Esophagus (tissue), 2 donors: ENCODE data around the gene SLC16A9. TPM values are rescaled to one million over a fixed set of nuclear protein-coding genes. Genes with fewer than 3 reads are reported as not detected.

Experiments
- H3K27ac ChIP-seq, 2 donors: one replicate each; pipeline ENCODE4 v1.5.1; 2013; ENCODE audit warnings: low read depth in 2 of 2, mild to moderate bottlenecking in 2 of 2, inconsistent platforms in 1 of 2, low read length in 1 of 2, moderate library complexity in 1 of 2
- H3K27me3 ChIP-seq, 2 donors: one replicate each; pipeline ENCODE4 v1.6.1; 2013; ENCODE audit warnings: low read length in 2 of 2, control low read depth in 1 of 2, mild to moderate bottlenecking in 1 of 2; ENCODE audit not compliant: insufficient read depth in 2 of 2, control insufficient read depth in 1 of 2
- H3K36me3 ChIP-seq, 2 donors: one replicate each; pipeline ENCODE4 v1.6.1; 2013; ENCODE audit warnings: low read length in 1 of 2; ENCODE audit not compliant: control insufficient read depth in 2 of 2, insufficient read depth in 2 of 2
- H3K4me1 ChIP-seq, 2 donors: one replicate each; pipeline ENCODE4 v1.6.1; 2013; ENCODE audit warnings: low read length in 1 of 2; ENCODE audit not compliant: control insufficient read depth in 2 of 2, insufficient read depth in 2 of 2
- H3K4me3 ChIP-seq, 2 donors: one replicate each; pipeline ENCODE4 v1.5.1; 2013; ENCODE audit warnings: low read length in 2 of 2, mild to moderate bottlenecking in 2 of 2, low read depth in 1 of 2, moderate library complexity in 1 of 2
- H3K9me3 ChIP-seq, 2 donors: one replicate each; pipeline ENCODE4 v1.6.1; 2013; ENCODE audit warnings: mild to moderate bottlenecking in 2 of 2, low read depth in 1 of 2, low read length in 1 of 2, moderate library complexity in 1 of 2; ENCODE audit not compliant: control insufficient read depth in 2 of 2, insufficient read depth in 1 of 2
- WGBS, 2 donors: extraction: QIAGEN DNeasy Blood & Tissue Kit; methylation state at CpG; one replicate each; pipeline ENCODE4 v1.1.7; 2013; 5-methylcytosine and 5-hydroxymethylcytosine counted together
- polyA plus RNA-seq, 2 donors: library from polyadenylated mRNA; stranded (reverse); fragments of 200-250 nt; gene quantifications; one replicate each; pipeline ENCODE4 v1.2.3, GENCODE V29; 2013
- donor health status: healthy with polysubstance abuse.
- donor health status: Bipolar disorder and iron deficiency.

SLC16A9 gene, protein sequence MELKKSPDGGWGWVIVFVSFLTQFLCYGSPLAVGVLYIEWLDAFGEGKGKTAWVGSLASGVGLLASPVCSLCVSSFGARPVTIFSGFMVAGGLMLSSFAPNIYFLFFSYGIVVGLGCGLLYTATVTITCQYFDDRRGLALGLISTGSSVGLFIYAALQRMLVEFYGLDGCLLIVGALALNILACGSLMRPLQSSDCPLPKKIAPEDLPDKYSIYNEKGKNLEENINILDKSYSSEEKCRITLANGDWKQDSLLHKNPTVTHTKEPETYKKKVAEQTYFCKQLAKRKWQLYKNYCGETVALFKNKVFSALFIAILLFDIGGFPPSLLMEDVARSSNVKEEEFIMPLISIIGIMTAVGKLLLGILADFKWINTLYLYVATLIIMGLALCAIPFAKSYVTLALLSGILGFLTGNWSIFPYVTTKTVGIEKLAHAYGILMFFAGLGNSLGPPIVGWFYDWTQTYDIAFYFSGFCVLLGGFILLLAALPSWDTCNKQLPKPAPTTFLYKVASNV
- polyA plus RNA-seq: 1 to 10 TPM; 4.9 to 6.8 TPM

DNA sequence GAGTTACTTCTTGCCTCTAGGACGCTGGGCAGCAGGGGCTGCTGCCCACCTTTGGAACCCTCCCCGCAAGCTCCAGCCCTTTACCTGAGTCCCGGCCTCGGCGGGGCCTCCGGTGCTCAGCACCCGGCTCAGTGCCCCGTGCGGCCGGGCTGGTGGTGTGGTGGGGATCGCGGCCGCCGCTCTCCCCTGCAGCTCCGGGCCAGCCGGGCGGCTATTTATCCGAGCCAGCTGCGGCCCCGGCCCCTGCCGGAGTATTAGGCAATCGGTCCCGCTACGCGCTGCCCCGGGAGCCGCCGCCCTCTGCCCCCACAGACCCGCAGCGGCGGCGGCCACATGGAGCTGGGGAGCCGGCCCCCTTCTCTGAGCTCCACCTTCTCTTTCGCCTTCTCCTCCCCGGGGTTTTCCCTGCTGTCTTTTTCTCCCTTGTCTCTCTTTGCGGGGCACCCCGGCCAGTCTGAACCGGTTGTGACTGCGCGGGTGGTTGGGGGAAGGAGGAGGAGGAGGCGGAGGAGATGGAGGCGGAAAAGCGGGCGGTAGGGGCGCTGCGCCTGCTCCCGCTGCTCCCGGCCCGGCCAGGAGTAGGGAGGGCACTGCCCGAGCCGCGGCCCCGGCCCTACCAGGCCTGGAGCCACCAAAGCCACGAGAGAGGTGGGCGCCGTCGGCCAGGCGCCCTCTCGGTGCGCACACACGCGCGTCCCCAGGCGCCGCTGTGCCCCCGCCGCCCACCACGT lies at the start of gene SLC16A9:
Gene SLC16A9 (minus strand): TSS at position 456 of the 731 bp plus-strand sequence. CDS start 25,559 bp downstream, outside the sequence.
- peaks cover 5% of the 10 kb centered on the region in 2 donors for H3K4me1 ChIP-seq
- H3K27me3 ChIP-seq: peaks cover 0 to 6% of the 10 kb centered on the region in 2 donors
- peak within 1 kb of the TSS; percentile 63 to 65 for H3K4me3 ChIP-seq
- no peaks in the 10 kb centered on the region for H3K36me3 ChIP-seq
- peak within 1 kb of the TSS in 1 of 2 donors; percentile 27 for H3K27ac ChIP-seq
- H3K9me3 ChIP-seq: no peaks in the 10 kb centered on the region
- 1% methylated on average over 60 to 68 of the region's 68 CpGs for WGBS, 2 donors

DNA sequence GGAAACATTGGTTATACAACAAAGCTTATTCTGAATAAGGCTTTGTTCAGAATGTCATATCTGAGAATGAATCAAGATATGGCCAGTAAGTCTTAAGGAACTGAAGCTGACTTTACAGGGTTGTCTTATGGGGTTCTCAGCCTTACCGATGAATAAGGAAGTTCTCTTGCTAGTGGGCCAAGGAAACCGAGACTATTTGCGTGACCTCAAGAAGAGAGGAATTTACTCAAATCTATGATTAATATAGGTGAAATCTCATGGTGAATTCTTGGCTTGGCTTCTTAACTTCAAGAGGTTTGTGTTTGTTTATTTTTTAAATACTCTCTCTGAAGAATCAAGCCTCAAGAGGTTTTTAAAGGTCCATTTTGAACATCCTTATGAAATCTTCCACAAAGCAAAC lies 48.3 kb upstream of the SLC16A9 start:
- no peaks in the 10 kb centered on the region for H3K9me3 ChIP-seq
- H3K4me3 ChIP-seq: no peak overlapping the region
- H3K27ac ChIP-seq: no peak overlapping the region
- WGBS, 2 donors: 64 to 82% methylated on average over 3 of the region's 3 CpGs
- H3K36me3 ChIP-seq: no peaks in the 10 kb centered on the region
- no peaks in the 10 kb centered on the region for H3K27me3 ChIP-seq
- no peaks in the 10 kb centered on the region for H3K4me1 ChIP-seq

- Histone ChIP-seq H3K27me3 (no peaks in the 10 kb centered on the region), H3K36me3 (no peaks in the 10 kb centered on the region), H3K4me3 (no peak overlapping the region), H3K4me1 (no peaks in the 10 kb centered on the region), H3K9me3 (no peaks in the 10 kb centered on the region), H3K27ac (no peak overlapping the region)
- WGBS, 2 donors: 91 to 92% methylated on average over 4 of the region's 4 CpGs
These were observed 45.3 kb upstream of the SLC16A9 start for GRCh38 chr10:59754951-59755350.

DNA sequence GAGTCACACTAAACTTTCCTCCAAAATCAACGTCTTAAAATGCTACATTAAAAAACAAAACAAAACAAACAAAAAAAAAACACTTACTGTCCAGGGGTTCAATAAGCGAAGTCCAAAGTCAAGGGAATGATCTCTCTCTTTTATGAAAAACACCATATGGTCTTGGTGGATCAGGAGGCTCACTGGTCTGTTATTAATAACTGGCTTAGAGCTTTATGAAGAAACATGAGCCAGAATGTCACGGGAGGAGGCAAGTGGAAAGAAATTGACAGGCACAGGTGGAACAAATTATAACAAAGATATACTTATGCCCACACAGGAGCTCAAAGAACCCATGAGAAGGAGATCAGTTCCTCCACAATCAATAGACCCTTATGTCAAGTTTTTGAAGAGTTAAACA lies 43.6 kb upstream of the SLC16A9 start, which contains the start of gene MRLN:
Gene MRLN (minus strand): TSS at position 189 of the 400 bp plus-strand sequence.
- H3K9me3 ChIP-seq: no peaks in the 10 kb centered on the region
- no peak within 1 kb of the TSS for H3K27ac ChIP-seq
- 61 to 62% methylated on average over 3 of the region's 3 CpGs for WGBS, 2 donors
- H3K36me3 ChIP-seq: no peaks in the 10 kb centered on the region
- no peaks in the 10 kb centered on the region for H3K4me1 ChIP-seq
- no peak within 1 kb of the TSS for H3K4me3 ChIP-seq
- H3K27me3 ChIP-seq: no peaks in the 10 kb centered on the region

- Histone ChIP-seq H3K4me3 (no peak overlapping the region), H3K4me1 (no peaks in the 10 kb centered on the region), H3K27ac (no peak overlapping the region), H3K9me3 (no peaks in the 10 kb centered on the region), H3K27me3 (peaks cover 0 to 2% of the 10 kb centered on the region in 2 donors), H3K36me3 (no peaks in the 10 kb centered on the region)
- 65 to 69% methylated on average over 2 of the region's 2 CpGs for WGBS, 2 donors
These were observed 42.8 kb upstream of the SLC16A9 start for GRCh38 chr10:59752278-59752940.

DNA sequence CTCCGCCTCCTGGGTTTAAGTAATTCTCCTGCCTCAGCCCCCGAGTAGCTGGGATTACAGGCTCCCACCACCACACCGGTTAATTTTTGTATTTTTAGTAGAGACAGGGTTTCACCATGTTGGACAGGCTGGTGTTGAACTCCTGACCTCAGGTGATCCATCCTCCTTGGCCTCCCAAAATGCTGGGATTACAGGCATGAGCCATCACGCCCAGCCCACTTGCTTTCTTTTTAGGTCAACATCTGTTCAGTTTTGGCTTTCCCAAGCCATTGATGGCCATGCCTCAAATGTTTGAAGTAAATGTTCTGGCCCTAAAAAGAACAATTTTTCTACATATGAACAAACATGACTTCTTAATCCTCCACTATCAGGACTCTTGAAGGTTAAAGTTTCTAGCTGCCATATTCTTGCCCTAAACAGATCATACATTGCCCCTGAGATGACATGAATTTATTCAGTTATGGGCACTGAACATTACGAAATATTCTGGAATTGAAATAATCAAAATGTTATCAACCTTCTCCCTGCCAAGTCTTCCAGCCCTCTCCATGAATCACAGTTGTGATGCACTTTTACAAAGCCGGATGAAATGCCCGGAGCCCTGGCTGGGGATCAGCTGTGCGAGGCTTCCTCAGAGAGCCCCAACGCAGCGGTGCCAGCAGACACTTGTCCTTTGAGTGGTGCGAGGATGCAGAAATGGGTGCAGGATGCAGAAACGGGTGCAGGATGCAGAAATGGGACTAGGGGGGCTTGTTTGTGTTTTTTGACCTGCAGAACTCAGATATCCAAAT lies 40.7 kb upstream of the SLC16A9 start:
- peaks cover 0 to 2% of the 10 kb centered on the region in 2 donors for H3K27me3 ChIP-seq
- H3K4me3 ChIP-seq: no peak overlapping the region
- H3K4me1 ChIP-seq: no peaks in the 10 kb centered on the region
- H3K27ac ChIP-seq: no peak overlapping the region
- H3K9me3 ChIP-seq: no peaks in the 10 kb centered on the region
- H3K36me3 ChIP-seq: no peaks in the 10 kb centered on the region
- WGBS, 2 donors: 64 to 66% methylated on average over 12 of the region's 12 CpGs

GRCh38 chr10:59748834-59749233 lies 39.2 kb upstream of the SLC16A9 start:
- Histone ChIP-seq H3K9me3 (peaks cover 0 to 4% of the 10 kb centered on the region in 2 donors), H3K27me3 (peaks cover 0 to 2% of the 10 kb centered on the region in 2 donors), H3K4me1 (no peaks in the 10 kb centered on the region), H3K36me3 (no peaks in the 10 kb centered on the region), H3K4me3 (no peak overlapping the region), H3K27ac (no peak overlapping the region)
- WGBS, 2 donors: 39 to 55% methylated on average over 1 of the region's 1 CpG

DNA sequence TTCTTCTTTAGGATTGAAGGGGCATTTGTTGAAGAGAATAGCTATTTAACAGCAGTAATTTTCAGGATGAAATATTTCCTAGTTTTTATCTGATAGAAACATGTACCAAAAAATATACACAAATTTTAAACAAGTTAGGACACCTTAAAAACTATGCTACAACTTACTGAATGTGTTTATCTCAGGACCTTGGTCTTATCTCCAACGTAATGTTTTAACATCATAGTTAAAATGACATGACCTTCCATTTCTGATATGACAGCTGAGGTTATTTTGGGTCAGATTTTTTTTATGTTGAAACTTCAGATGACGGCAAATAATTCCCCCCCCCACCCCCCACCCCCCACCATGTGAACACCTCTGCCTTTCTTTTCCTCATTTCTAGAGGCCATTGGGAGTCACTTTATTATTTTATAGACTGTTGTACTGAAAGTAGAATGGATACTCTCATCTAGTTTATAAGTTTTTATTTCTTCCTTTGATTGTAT lies 35.6 kb upstream of the SLC16A9 start:
- Histone ChIP-seq H3K27me3 (peaks cover 0 to 2% of the 10 kb centered on the region in 2 donors), H3K36me3 (no peaks in the 10 kb centered on the region), H3K4me3 (no peak overlapping the region), H3K27ac (no peak overlapping the region), H3K9me3 (peaks cover 0 to 6% of the 10 kb centered on the region in 2 donors), H3K4me1 (no peaks in the 10 kb centered on the region)
- 61 to 86% methylated on average over 2 of the region's 2 CpGs for WGBS, 2 donors
